Naive B cell (primary cell): ENCODE results near the gene CCDC167. TPM values are rescaled to one million over a fixed set of nuclear protein-coding genes. Genes with fewer than 3 reads are reported as not detected.
A peak's percentile ranks its signal among the peaks of the same experiment; 100 is the strongest.

Source experiments
- ATAC-seq, 2 donors: fragments of 150-1000 bp; cut with Tn5 transposase; 2 replicates each; pipeline ENCODE4 v1.10.0; 2021; ENCODE audit warnings: low read depth in 2 of 2, mild to moderate bottlenecking in 2 of 2, moderate library complexity in 2 of 2
- DNase-seq: peaks from one replicate; pipeline ENCODE4 v3.0.0; 2022
- H3K27ac Mint-ChIP-seq, 6 donors: one replicate each; pipeline ENCODE4 v1.8.0; 2020 to 2022; ENCODE audit warnings: mild to moderate bottlenecking in 6 of 6, mixed read lengths in 6 of 6, moderate library complexity in 5 of 6, inconsistent platforms in 2 of 6
- H3K27me3 Mint-ChIP-seq, 3 donors: one replicate each; pipeline ENCODE4 v1.8.0; 2021 to 2022; ENCODE audit warnings: mixed read lengths in 3 of 3, mild to moderate bottlenecking in 1 of 3
- H3K36me3 Mint-ChIP-seq, 2 donors: one replicate each; pipeline ENCODE4 v1.8.0; 2020 to 2022; ENCODE audit warnings: mixed read lengths in 2 of 2, inconsistent platforms in 1 of 2, mild to moderate bottlenecking in 1 of 2
- H3K4me1 Mint-ChIP-seq, 3 donors: one replicate each; pipeline ENCODE4 v1.8.0; 2020 to 2022; ENCODE audit warnings: mixed read lengths in 3 of 3, inconsistent platforms in 1 of 3, mild to moderate bottlenecking in 1 of 3, moderate library complexity in 1 of 3
- H3K4me3 Mint-ChIP-seq, 8 donors: one replicate each; pipeline ENCODE4 v1.8.0; 2020 to 2022; ENCODE audit warnings: mild to moderate bottlenecking in 8 of 8, mixed read lengths in 8 of 8, moderate library complexity in 8 of 8, inconsistent platforms in 2 of 8
- H3K9me3 Mint-ChIP-seq, 7 donors: one replicate each; pipeline ENCODE4 v1.8.0; 2020 to 2022; ENCODE audit warnings: mixed read lengths in 7 of 7, mild to moderate bottlenecking in 5 of 7, inconsistent platforms in 2 of 7, moderate library complexity in 1 of 7
- polyA plus RNA-seq, 6 donors: library from polyadenylated mRNA; unstranded; fragments of 300-500 nt; fragmentation: Illumina TruSeq; gene quantifications; one replicate each; pipeline ENCODE4 v1.2.3, GENCODE V29; 2021; ENCODE audit warnings: low read depth in 6 of 6

CCDC167 gene
- polyA plus RNA-seq, 6 donors from 2014 or later = 35.2 to 61.3 (median 52.4) TPM

- Mint-ChIP-seq H3K36me3 (no peaks in the 10 kb centered on the region), H3K4me1 (peaks cover 21 to 36% (median 35%) of the 10 kb centered on the region in 3 donors), H3K4me3 (no peak overlapping the region), H3K27me3 (no peaks in the 10 kb centered on the region), H3K9me3 (no peaks in the 10 kb centered on the region), H3K27ac (peak overlapping the region in 5 of 6 donors; percentile 16 to 93 (median 86))
- ATAC-seq (peak; percentile 59 to 73), DNase-seq (no peak)
Observed at GRCh38 chr6:37489697-37490336, 9.9 kb downstream of the CCDC167 start.

DNA sequence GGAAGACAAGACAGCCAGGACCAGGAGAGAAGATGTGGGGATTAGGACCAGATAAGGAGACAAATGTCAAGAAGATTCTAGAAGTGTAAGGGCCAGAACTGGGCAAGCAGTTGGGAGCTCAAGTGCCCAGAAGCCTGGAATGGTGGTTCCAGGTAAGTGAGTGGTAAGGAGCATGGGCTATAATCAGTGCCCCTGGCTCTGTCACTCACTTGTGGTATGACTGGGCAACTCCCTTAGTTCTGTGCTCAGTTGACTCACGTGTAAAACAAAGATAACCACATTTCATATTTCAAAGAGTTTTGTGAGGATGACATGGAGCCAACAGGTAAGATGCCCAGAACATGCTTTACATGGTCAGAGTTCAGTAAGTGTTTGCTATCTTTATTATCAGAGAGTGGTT, 11.2 kb downstream of the CCDC167 start:
- peak overlapping the region in 4 of 6 donors; percentile 28 to 93 (median 84) for H3K27ac Mint-ChIP-seq
- ATAC-seq = no peak
- no peaks in the 10 kb centered on the region for H3K27me3 Mint-ChIP-seq
- peaks cover 21 to 36% (median 35%) of the 10 kb centered on the region in 3 donors for H3K4me1 Mint-ChIP-seq
- no peaks in the 10 kb centered on the region for H3K36me3 Mint-ChIP-seq
- H3K4me3 Mint-ChIP-seq = no peak overlapping the region
- DNase-seq = no peak
- H3K9me3 Mint-ChIP-seq = no peaks in the 10 kb centered on the region

DNA sequence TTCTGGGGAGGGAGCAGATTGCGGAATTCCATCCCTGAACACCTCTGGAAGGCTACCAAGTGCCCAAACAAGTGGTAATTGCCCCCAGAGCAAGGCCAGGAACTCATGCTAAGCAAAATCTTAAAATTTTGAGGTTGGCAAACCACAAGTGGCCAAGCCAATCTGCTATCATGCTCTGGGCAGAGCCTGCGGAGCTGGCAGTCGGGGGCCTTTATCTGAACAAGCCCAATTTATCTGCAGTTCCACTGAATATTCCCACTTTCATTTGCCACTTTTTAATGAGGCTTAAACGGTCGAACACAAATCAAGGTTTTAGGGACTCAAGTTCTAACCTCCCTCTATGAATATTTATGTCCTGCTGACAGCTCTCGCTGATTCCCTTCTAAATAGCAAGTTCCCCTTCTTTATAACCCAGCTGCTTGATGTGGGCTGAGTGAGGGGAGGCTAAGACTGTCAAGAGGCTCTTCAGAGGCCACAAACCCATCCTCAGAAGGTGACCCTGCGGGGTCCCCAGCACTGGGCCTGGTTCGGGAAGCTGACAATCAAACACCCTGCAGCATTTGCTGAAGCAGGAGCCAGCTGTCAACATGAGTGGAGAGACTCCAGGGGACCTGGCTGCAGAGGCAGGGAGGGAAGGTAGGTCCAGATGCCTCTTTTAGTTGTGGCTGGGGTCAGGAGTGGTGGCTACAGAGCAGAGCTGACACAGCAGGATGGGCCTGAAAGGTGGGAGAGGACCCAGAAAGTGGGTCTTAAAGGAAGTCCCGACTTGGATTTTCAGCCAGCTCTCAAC, 11.9 kb downstream of the CCDC167 start:
- H3K27ac Mint-ChIP-seq = peak overlapping the region in 4 of 6 donors; percentile 25 to 93 (median 78)
- H3K4me1 Mint-ChIP-seq = peaks cover 21 to 36% (median 35%) of the 10 kb centered on the region in 3 donors
- ATAC-seq = no peak
- no peaks in the 10 kb centered on the region for H3K9me3 Mint-ChIP-seq
- no peaks in the 10 kb centered on the region for H3K27me3 Mint-ChIP-seq
- no peak for DNase-seq
- H3K36me3 Mint-ChIP-seq = peaks cover under 1 to 3% of the 10 kb centered on the region in 2 donors
- peak overlapping the region in 1 of 8 donors; percentile 16 for H3K4me3 Mint-ChIP-seq

DNA sequence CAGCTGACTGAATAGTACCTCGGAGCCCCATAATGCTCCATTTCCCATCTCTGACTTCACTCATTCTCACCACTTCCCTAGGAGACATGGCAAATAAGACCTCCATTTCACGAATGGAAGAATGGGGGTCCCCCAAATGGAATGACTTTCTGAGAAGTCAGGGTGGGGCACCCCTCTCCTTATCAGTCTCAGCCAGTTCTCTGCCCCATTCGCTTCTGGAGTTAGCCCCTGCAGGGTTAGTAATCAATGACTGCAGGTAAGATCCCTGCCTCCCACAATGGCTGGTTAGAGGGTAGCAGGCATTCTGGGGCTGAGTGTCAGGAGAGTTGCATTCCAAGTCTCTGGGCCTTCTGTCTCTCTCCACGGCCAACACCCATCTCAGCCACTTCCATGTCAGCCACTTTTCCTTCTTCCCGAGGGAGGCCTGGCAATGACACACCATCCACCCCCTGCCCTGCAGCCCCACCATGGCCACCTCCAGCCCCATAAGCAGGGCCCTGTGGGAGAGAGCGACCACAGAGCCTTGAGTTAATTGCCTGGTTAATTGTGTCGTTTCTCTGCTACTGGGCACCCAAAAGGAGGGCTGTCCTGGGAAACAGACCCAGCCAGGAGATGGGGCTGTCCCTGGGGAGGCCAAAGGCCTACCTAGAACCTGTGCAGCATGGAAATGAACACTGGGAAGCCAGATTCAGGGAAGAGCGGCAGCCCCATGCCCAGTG, 13.4 kb downstream of the CCDC167 start:
- Mint-ChIP-seq H3K9me3 (no peaks in the 10 kb centered on the region), H3K4me3 (no peak overlapping the region), H3K4me1 (peaks cover 21 to 33% (median 31%) of the 10 kb centered on the region in 3 donors), H3K27me3 (no peaks in the 10 kb centered on the region), H3K36me3 (peaks cover 8 to 11% of the 10 kb centered on the region in 2 donors), H3K27ac (peak overlapping the region; percentile 33 to 93 (median 65))
- ATAC-seq = no peak
- no peak for DNase-seq

DNA sequence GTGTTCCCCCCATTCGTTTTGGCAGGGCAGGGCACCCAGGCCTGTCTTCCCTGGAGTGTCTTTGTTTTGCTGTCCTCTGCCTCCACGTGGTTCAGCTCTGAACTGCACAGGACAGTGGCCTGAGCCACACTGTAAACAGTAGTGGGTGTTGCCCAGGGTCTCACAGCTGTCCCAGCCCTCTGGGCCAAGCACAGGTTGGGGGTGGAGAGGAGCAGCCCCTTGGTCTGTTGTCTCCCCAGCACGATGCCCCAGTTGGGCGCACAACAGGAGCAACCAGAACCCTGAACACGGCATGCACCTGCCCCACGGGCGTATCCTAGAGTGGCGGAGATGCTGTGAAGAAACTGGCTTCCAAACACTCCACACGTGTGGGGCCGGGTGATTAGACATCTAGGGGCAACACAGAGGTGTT, 14.4 kb downstream of the CCDC167 start:
- no peaks in the 10 kb centered on the region for H3K27me3 Mint-ChIP-seq
- H3K36me3 Mint-ChIP-seq = peaks cover 8 to 11% of the 10 kb centered on the region in 2 donors
- H3K4me1 Mint-ChIP-seq = peaks cover 18 to 24% (median 24%) of the 10 kb centered on the region in 3 donors
- H3K9me3 Mint-ChIP-seq = no peaks in the 10 kb centered on the region
- peak overlapping the region in 2 of 6 donors; percentile 28 to 93 for H3K27ac Mint-ChIP-seq
- ATAC-seq (no peak), DNase-seq (no peak)
- no peak overlapping the region for H3K4me3 Mint-ChIP-seq

- Mint-ChIP-seq H3K27ac (no peak overlapping the region), H3K4me1 (peaks cover 13 to 19% (median 18%) of the 10 kb centered on the region in 3 donors), H3K27me3 (no peaks in the 10 kb centered on the region), H3K4me3 (no peak overlapping the region), H3K36me3 (peaks cover 8 to 11% of the 10 kb centered on the region in 2 donors), H3K9me3 (no peaks in the 10 kb centered on the region)
- no peak for ATAC-seq
- no peak for DNase-seq
Observed at GRCh38 chr6:37484786-37485170, 14.9 kb downstream of the CCDC167 start.

GRCh38 chr6:37483917-37484785, 15.5 kb downstream of the CCDC167 start:
- DNase-seq (peak; percentile 73), ATAC-seq (peak; percentile 86 to 95)
- no peak overlapping the region for H3K4me3 Mint-ChIP-seq
- H3K27me3 Mint-ChIP-seq = no peaks in the 10 kb centered on the region
- peaks cover 11 to 13% (median 12%) of the 10 kb centered on the region in 3 donors for H3K4me1 Mint-ChIP-seq
- H3K9me3 Mint-ChIP-seq = no peaks in the 10 kb centered on the region
- no peak overlapping the region for H3K27ac Mint-ChIP-seq
- H3K36me3 Mint-ChIP-seq = peaks cover 8 to 11% of the 10 kb centered on the region in 2 donors

- Mint-ChIP-seq H3K27me3 (no peaks in the 10 kb centered on the region), H3K9me3 (no peaks in the 10 kb centered on the region), H3K36me3 (peaks cover 8 to 11% of the 10 kb centered on the region in 2 donors), H3K4me3 (no peak overlapping the region), H3K27ac (peak overlapping the region in 4 of 6 donors; percentile 36 to 72 (median 54)), H3K4me1 (peaks cover 5 to 6% (median 6%) of the 10 kb centered on the region in 3 donors)
- DNase-seq (no peak), ATAC-seq (no peak)
Observed at GRCh38 chr6:37483252-37483901, 16.3 kb downstream of the CCDC167 start.

DNA sequence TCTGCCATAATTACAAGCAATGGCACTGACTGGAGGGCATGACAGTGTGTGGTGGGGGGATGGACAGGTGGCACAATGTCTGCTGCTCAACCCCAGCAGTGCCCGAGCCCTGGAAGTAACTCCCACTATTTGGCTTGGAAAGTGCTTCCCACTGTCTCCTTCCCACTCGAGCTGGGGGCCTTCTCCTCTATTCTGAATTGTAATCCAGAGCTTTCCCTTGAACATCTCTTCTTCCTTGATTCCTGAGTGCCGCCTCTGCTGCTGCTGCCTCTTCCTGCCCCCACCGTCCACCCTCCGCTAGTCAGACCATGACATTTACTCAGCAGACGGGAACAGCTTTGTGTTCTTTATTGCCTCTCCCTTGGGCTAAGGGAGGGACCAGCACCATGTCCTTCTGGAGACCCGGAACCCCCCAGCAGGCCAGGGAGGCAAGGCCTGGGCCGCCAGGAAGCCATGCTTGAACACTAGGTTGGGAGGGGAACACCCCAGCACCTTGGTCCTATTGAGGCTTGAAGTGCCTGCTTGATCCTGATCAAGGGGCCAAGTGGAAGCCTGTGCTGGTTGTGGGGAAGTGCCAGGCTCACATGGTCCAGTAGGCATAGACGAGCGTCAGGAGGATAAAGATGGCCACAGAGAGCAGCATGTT, 17.0 kb downstream of the CCDC167 start:
- peaks cover 8 to 11% of the 10 kb centered on the region in 2 donors for H3K36me3 Mint-ChIP-seq

GRCh38 chr6:37481711-37482605, 17.7 kb downstream of the CCDC167 start:
- H3K4me1 Mint-ChIP-seq = no peaks in the 10 kb centered on the region
- H3K36me3 Mint-ChIP-seq = peaks cover 11 to 12% of the 10 kb centered on the region in 2 donors
- ATAC-seq = no peak
- peak overlapping the region in 3 of 6 donors; percentile 23 to 70 (median 45) for H3K27ac Mint-ChIP-seq
- no peak for DNase-seq
- H3K27me3 Mint-ChIP-seq = no peaks in the 10 kb centered on the region
- H3K9me3 Mint-ChIP-seq = no peaks in the 10 kb centered on the region
- H3K4me3 Mint-ChIP-seq = peak overlapping the region in 1 of 8 donors; percentile 25

More for the DNA sequence above, 17.0 kb downstream of the CCDC167 start:
- peak overlapping the region in 1 of 8 donors; percentile 25 for H3K4me3 Mint-ChIP-seq
- no peaks in the 10 kb centered on the region for H3K27me3 Mint-ChIP-seq
- no peak for ATAC-seq
- no peak for DNase-seq
- H3K27ac Mint-ChIP-seq = peak overlapping the region in 4 of 6 donors; percentile 36 to 82 (median 62)
- peaks cover 0 to under 1% (median under 1%) of the 10 kb centered on the region in 3 donors for H3K4me1 Mint-ChIP-seq
- no peaks in the 10 kb centered on the region for H3K9me3 Mint-ChIP-seq

- peaks cover 16 to 19% of the 10 kb centered on the region in 2 donors for H3K36me3 Mint-ChIP-seq
- no peak for ATAC-seq
- peak overlapping the region in 2 of 6 donors; percentile 33 to 62 for H3K27ac Mint-ChIP-seq
- DNase-seq = no peak
- H3K4me3 Mint-ChIP-seq = no peak overlapping the region
- peaks cover 0 to 4% (median 0%) of the 10 kb centered on the region in 3 donors for H3K4me1 Mint-ChIP-seq
- H3K27me3 Mint-ChIP-seq = no peaks in the 10 kb centered on the region
- no peaks in the 10 kb centered on the region for H3K9me3 Mint-ChIP-seq
Observed at GRCh38 chr6:37480951-37481534, 18.6 kb downstream of the CCDC167 start.
